NB4 (cell line): ENCODE data around the gene ZNF827.

Experiments used
- CTCF ChIP-seq: IDR thresholded peaks from one replicate; pipeline ENCODE4 v1.5.1; 2012; ENCODE audit warnings: low read depth, low read length
- MYC ChIP-seq: IDR thresholded peaks from 2 replicates; pipeline ENCODE4 v1.6.1; 2011; ENCODE audit warnings: low read depth, low read length
- POLR2A ChIP-seq: IDR thresholded peaks from 2 replicates; pipeline ENCODE4 v1.6.1; 2011; ENCODE audit warnings: mild to moderate bottlenecking; ENCODE audit not compliant: insufficient read length; ENCODE audit errors: extremely low read depth

- TF ChIP-seq CTCF = no peak
- no peak for TF ChIP-seq POLR2A
- TF ChIP-seq MYC = no peak
Measured at GRCh38 chr4:145909773-145910172, 28.9 kb downstream of the ZNF827 start.
